ENCODE data around the gene APOBEC4. TPM values are rescaled to one million over a fixed set of nuclear protein-coding genes. Genes with fewer than 3 reads are reported as not detected.
A peak's percentile ranks its signal among the peaks of the same experiment; 100 is the strongest.

The APOBEC4 gene
- total and polyA plus RNA-seq, 2 of the 13 experiments (the other 11 are each of a cell fraction or from before 2014, with no cell fraction given) = not detected

DNA sequence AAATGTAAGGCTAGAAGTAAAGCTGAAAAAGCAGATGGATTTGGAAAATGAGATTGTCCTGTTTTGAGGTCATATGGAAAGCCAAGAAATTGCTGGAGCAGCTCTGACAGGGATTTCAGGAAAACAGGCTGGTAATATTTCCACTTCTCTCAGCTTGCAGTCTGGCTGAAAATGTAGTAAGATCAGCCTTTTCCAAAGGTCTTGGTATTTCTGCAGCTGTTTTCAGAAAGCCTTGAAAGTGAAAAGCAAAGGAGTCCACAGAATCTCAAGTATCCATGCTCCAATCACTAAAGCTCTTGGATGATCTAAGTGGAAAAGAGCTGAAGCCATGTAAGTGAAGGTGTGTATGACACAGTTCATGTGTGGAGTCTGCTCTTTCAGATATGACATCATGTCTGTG is 41.6 kb upstream of the APOBEC4 start (continued):
- TF ChIP-seq ZNF552 (CRISPR knock-in tag; IDR thresholded peaks at IDR 0.05; ENCODE audit: borderline replicate concordance) (no peak), ZFY (CRISPR knock-in tag; IDR thresholded peaks at IDR 0.05) (no peak), KDM3A (CRISPR knock-in tag; IDR thresholded peaks at IDR 0.05; ENCODE audit: low read depth) (no peak), DPF2 (CRISPR knock-in tag; IDR thresholded peaks at IDR 0.05; ENCODE audit: borderline replicate concordance, low read depth) (no peak), SMARCE1 (IDR thresholded peaks at IDR 0.05; ENCODE audit: borderline replicate concordance) (no peak), NFIC (IDR thresholded peaks at IDR 0.05; ENCODE audit: low read length) (no peak), FOXJ3 (CRISPR knock-in tag; IDR thresholded peaks at IDR 0.05; ENCODE audit: borderline replicate concordance) (no peak), ZNF878 (CRISPR knock-in tag; IDR thresholded peaks at IDR 0.05) (no peak)
- TF ChIP-seq, protein P1, sequence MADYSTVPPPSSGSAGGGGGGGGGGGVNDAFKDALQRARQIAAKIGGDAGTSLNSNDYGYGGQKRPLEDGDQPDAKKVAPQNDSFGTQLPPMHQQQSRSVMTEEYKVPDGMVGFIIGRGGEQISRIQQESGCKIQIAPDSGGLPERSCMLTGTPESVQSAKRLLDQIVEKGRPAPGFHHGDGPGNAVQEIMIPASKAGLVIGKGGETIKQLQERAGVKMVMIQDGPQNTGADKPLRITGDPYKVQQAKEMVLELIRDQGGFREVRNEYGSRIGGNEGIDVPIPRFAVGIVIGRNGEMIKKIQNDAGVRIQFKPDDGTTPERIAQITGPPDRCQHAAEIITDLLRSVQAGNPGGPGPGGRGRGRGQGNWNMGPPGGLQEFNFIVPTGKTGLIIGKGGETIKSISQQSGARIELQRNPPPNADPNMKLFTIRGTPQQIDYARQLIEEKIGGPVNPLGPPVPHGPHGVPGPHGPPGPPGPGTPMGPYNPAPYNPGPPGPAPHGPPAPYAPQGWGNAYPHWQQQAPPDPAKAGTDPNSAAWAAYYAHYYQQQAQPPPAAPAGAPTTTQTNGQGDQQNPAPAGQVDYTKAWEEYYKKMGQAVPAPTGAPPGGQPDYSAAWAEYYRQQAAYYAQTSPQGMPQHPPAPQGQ (CRISPR knock-in tag; IDR thresholded peaks at IDR 0.05; ENCODE audit: borderline replicate concordance) = no peak
- TF ChIP-seq, protein P2, sequence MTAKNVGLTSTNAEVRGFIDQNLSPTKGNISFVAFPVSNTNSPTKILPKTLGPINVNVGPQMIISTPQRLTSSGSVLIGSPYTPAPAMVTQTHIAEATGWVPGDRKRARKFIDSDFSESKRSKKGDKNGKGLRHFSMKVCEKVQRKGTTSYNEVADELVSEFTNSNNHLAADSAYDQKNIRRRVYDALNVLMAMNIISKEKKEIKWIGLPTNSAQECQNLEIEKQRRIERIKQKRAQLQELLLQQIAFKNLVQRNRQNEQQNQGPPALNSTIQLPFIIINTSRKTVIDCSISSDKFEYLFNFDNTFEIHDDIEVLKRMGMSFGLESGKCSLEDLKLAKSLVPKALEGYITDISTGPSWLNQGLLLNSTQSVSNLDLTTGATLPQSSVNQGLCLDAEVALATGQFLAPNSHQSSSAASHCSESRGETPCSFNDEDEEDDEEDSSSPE (CRISPR knock-in tag; IDR thresholded peaks at IDR 0.05) = no peak

DNA sequence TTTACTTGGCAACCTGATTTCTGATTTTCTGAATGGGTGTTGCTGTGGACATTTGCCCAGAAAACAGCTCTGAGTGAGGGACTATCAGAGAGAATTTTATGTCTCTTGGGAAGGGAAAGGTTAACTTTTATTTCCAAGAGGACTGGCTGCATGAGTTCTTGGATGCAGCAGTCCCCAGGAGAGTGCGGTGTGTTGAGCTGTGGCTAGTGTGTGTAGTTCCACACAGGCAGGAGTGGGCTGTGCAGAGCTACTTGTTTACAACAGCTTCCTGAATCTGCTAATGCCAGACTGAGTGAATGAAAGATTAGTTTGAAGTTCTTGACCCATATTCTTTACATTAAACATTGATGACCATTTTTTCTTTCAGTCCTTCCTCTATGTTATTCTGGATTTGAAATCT is 41.0 kb upstream of the APOBEC4 start:
- TF ChIP-seq ZNF768 (CRISPR knock-in tag; IDR thresholded peaks at IDR 0.05) = no peak
- TF ChIP-seq, protein P3, sequence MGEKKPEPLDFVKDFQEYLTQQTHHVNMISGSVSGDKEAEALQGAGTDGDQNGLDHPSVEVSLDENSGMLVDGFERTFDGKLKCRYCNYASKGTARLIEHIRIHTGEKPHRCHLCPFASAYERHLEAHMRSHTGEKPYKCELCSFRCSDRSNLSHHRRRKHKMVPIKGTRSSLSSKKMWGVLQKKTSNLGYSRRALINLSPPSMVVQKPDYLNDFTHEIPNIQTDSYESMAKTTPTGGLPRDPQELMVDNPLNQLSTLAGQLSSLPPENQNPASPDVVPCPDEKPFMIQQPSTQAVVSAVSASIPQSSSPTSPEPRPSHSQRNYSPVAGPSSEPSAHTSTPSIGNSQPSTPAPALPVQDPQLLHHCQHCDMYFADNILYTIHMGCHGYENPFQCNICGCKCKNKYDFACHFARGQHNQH (CRISPR knock-in tag; IDR thresholded peaks at IDR 0.05) = no peak
- no peak for TF ChIP-seq MAFF (IDR thresholded peaks at IDR 0.05; ENCODE audit: low read depth, low read length)
- TF ChIP-seq ATRX (CRISPR knock-in tag; IDR thresholded peaks at IDR 0.05; ENCODE audit: borderline replicate concordance) = no peak
- TF ChIP-seq ZFX (CRISPR knock-in tag; IDR thresholded peaks at IDR 0.05; ENCODE audit: low read depth) = no peak
- TF ChIP-seq, protein P4, sequence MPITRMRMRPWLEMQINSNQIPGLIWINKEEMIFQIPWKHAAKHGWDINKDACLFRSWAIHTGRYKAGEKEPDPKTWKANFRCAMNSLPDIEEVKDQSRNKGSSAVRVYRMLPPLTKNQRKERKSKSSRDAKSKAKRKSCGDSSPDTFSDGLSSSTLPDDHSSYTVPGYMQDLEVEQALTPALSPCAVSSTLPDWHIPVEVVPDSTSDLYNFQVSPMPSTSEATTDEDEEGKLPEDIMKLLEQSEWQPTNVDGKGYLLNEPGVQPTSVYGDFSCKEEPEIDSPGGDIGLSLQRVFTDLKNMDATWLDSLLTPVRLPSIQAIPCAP (CRISPR knock-in tag; IDR thresholded peaks at IDR 0.05; ENCODE audit: low read depth) = no peak
- TF ChIP-seq PPARG (CRISPR knock-in tag; conservative IDR thresholded peaks at IDR 0.05) = no peak
- TF ChIP-seq YEATS4 (CRISPR knock-in tag; IDR thresholded peaks at IDR 0.05; ENCODE audit: borderline replicate concordance) = no peak
- no peak for TF ChIP-seq ZMYM4 (CRISPR knock-in tag; IDR thresholded peaks at IDR 0.05)
- TF ChIP-seq ZNF546 (CRISPR knock-in tag; conservative IDR thresholded peaks at IDR 0.05) = no peak
- no peak for TF ChIP-seq TAF1 (CRISPR knock-in tag; IDR thresholded peaks at IDR 0.05)
- no peak for TF ChIP-seq SALL1 (CRISPR knock-in tag; IDR thresholded peaks at IDR 0.05)
- in situ Hi-C loops (cut with HindIII; ENCODE audit: extremely low pct_ligation_motif_present, low pct_unique_long_range_greater_than_20kb) = loop anchor here (10.0 kb wide), 1 partner anchor 49 kb away; no protein-coding TSS in a partner anchor

More for the DNA sequence above, 41.0 kb upstream of the APOBEC4 start:
- no peak overlapping the region for H3K4me2 ChIP-seq (ENCODE audit: low read depth, low read length)
- ChIA-PET POLR2A (no interaction called here), CTCF (ENCODE audit: low intra/inter-chr PET ratio, low total read pairs) (no interaction called here)
- H3K27ac ChIP-seq (ENCODE audit: extremely low read length, insufficient read depth, low read length) = no peak overlapping the region
- no TSS peak for BruUV-seq (replicated peaks)
- no peak overlapping the region for H3K4me3 ChIP-seq (replicated peaks in 1 of 3; ENCODE audit: insufficient read depth in 1 of 3, low read depth in 2 of 3, low read length in 3 of 3)
- no peaks in the 10 kb centered on the region for H4K20me1 ChIP-seq (ENCODE audit: insufficient read depth, low read length)
- H3K9ac ChIP-seq (ENCODE audit: insufficient read depth, low read depth, low read length) = no peak overlapping the region
- H3K27me3 ChIP-seq (ENCODE audit: control insufficient read depth in 1 of 2, insufficient read depth in 2 of 2, low read length in 2 of 2) = no peaks in the 10 kb centered on the region
- ATAC-seq (peak; percentile 44; the same call in 2 of the 3 replicates), FAIRE-seq (no peak), DNase-seq (ENCODE audit: low spot score) (no peak)
- H3K79me2 ChIP-seq (ENCODE audit: insufficient read depth, low read length) = no peaks in the 10 kb centered on the region
- H3K9me3 ChIP-seq (ENCODE audit: low read length) = no peaks in the 10 kb centered on the region
- WGBS (ENCODE audit: low lambda C conversion rate) = 90% methylated on average over 1 of the region's 1 CpG
- no peak overlapping the region for H2AFZ ChIP-seq (ENCODE audit: low read length)
- peaks cover 46% of the 10 kb centered on the region for H3K4me1 ChIP-seq (ENCODE audit: insufficient read depth, low read length)
- intact Hi-C loops (cut with micrococcal nuclease; ENCODE audit: unreplicated experiment) = no loop called here
- no peaks in the 10 kb centered on the region; a peak in 1 of 5 replicates for H3K36me3 ChIP-seq (replicated peaks in 1 of 2; ENCODE audit: control insufficient read depth in 1 of 2, insufficient read depth in 2 of 2, low read length in 2 of 2)
